PFSK-1 (cell line): Measurements from ENCODE around the gene NLRP3.

Experiments
- FOXP2 ChIP-seq: optimal IDR thresholded peaks from 2 replicates; pipeline ENCODE3; 2011; ENCODE audit warnings: borderline replicate concordance, control low read depth, inconsistent platforms; ENCODE audit not compliant: insufficient read depth; ENCODE audit errors: extremely low read length, extremely low read depth
- POLR2AphosphoS5 ChIP-seq: IDR thresholded peaks from 2 replicates; pipeline ENCODE4 v1.6.1; 2012; ENCODE audit warnings: low read depth, mild to moderate bottlenecking, control low read depth, low read length, moderate library complexity
- REST ChIP-seq, 2 experiments: IDR thresholded peaks; 2 replicates each; pipeline versions ENCODE4 v1.6.1 to v1.8.0; 2011 to 2012; ENCODE audit warnings: low read depth in 2 of 2, low read length in 2 of 2, control low read depth in 1 of 2, inconsistent platforms in 1 of 2, mild to moderate bottlenecking in 1 of 2, moderate library complexity in 1 of 2; ENCODE audit not compliant: insufficient read depth in 1 of 2
- SIN3A ChIP-seq: IDR thresholded peaks from 2 replicates; pipeline ENCODE4 v1.6.1; 2012; ENCODE audit warnings: mild to moderate bottlenecking, low read length, moderate library complexity, borderline replicate concordance; ENCODE audit not compliant: insufficient read depth
- TAF1 ChIP-seq: IDR thresholded peaks from 2 replicates; pipeline ENCODE4 v1.6.1; 2012; ENCODE audit warnings: low read length, control low read depth, borderline replicate concordance; ENCODE audit not compliant: insufficient read depth

NLRP3 gene

DNA sequence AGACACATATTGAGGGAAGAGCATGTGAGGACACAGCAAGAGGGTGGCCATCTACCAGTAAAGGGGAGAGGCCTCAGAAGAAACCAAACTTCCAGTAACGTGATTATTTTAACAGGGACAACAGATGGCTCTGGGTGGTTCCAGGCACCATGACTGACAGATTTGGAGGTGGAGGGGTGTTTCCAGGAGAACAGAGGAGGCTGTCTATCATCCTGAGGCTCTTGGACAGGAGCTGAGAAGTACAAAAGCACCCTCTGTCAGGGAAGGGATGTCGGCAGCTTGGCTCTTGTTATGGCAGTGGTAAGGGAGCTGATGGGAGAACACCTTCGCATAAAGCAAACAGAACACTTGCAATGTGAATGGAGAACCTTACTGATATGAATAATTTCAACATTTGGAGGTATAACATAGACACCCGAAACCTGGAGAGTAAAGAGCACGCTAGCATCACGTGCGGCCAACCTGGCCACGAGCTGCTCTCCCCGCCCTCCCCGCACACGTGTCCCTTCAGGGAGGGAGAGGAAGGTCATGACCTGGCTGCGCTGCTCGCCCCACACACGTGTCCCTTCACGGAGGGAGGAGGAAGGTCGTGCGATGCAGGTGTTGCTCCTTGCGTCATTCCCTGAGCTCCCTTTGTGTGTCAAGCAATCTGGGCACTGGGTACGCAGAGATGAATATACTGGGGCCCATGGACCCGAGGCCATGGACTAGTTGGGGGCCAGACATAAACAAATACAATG lies 37.5 kb upstream of the NLRP3 start:
- TF ChIP-seq FOXP2 (no peak), REST (IDR thresholded peaks at IDR 0.05; ENCODE audit: insufficient read depth in 1 of 2, low read depth in 2 of 2, low read length in 2 of 2) (no peak), POLR2AphosphoS5 (no peak), SIN3A (no peak), TAF1 (no peak)

DNA sequence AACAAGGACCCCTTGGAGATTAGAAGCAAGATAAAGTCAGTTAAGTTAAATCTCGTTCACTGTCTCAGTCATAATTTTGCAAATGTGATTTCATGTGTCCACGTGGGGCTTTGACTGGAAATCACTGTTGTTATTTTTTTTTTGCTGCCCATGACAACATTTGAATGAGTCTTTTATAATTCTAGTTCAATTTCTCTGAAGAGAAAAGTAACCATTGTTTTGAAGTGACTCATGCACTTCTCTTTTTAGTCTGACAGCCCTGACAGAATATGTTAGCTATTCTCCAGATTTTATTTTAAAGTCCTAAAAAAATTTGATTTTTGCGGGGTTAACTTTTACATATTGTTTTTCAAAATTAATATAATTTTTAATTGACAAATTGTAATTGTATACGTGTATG lies 30.7 kb upstream of the NLRP3 start:
- TF ChIP-seq SIN3A (no peak), TAF1 (no peak), REST (IDR thresholded peaks at IDR 0.05; ENCODE audit: insufficient read depth in 1 of 2, low read depth in 2 of 2, low read length in 2 of 2) (no peak), POLR2AphosphoS5 (no peak), FOXP2 (no peak)

GRCh38 chr1:247386217-247386616 lies 29.8 kb upstream of the NLRP3 start:
- no peak for TF ChIP-seq FOXP2
- no peak for TF ChIP-seq REST (IDR thresholded peaks at IDR 0.05; ENCODE audit: insufficient read depth in 1 of 2, low read depth in 2 of 2, low read length in 2 of 2)
- TF ChIP-seq POLR2AphosphoS5: no peak
- TF ChIP-seq SIN3A: no peak
- no peak for TF ChIP-seq TAF1

DNA sequence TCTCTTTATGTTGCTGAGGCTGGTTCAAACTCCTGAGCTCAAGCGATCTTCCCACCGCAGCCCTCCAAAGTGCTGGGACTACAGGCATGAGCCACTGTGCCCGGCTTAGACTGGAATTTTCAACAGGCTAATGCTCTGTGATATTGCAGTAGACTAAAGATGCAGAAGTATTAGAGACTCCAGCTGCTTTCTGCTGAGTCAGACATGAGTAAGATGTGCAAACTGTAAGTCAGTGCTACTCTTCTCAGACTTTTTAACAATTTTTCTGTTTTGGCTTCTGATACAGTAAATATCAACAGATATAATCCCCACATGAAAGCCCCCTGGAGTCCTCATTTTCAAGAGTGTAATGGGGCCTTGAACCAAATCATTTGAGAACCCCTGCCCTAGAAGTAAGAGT lies 29.3 kb upstream of the NLRP3 start:
- no peak for TF ChIP-seq TAF1
- no peak for TF ChIP-seq REST (IDR thresholded peaks at IDR 0.05; ENCODE audit: insufficient read depth in 1 of 2, low read depth in 2 of 2, low read length in 2 of 2)
- no peak for TF ChIP-seq SIN3A
- TF ChIP-seq POLR2AphosphoS5: no peak
- no peak for TF ChIP-seq FOXP2

- TF ChIP-seq FOXP2 (no peak), POLR2AphosphoS5 (no peak), TAF1 (no peak), SIN3A (no peak), REST (IDR thresholded peaks at IDR 0.05; ENCODE audit: insufficient read depth in 1 of 2, low read depth in 2 of 2, low read length in 2 of 2) (no peak)
Measured at GRCh38 chr1:247387096-247387495, 28.9 kb upstream of the NLRP3 start.
